Osteocyte (in vitro differentiated cells): ENCODE data around the gene DYRK4. TPM values are rescaled to one million over a fixed set of nuclear protein-coding genes. Genes with fewer than 3 reads are reported as not detected.

Experiments used
- DNase-seq: peaks from one replicate; pipeline ENCODE4 v3.0.0; 2021; ENCODE audit warnings: mixed read lengths; ENCODE audit not compliant: unreplicated experiment; ENCODE audit errors: extremely low spot score
- H3K27ac Mint-ChIP-seq: one replicate; pipeline ENCODE4 v1.8.0; 2021; ENCODE audit warnings: mild to moderate bottlenecking, mixed read lengths; ENCODE audit not compliant: unreplicated experiment
- H3K27me3 Mint-ChIP-seq: one replicate; pipeline ENCODE4 v1.8.0; 2021; ENCODE audit warnings: mixed read lengths; ENCODE audit not compliant: unreplicated experiment
- H3K36me3 Mint-ChIP-seq: one replicate; pipeline ENCODE4 v1.8.0; 2021; ENCODE audit warnings: mixed read lengths; ENCODE audit not compliant: unreplicated experiment
- H3K4me1 Mint-ChIP-seq: one replicate; pipeline ENCODE4 v1.8.0; 2021; ENCODE audit warnings: mixed read lengths; ENCODE audit not compliant: unreplicated experiment
- H3K4me3 Mint-ChIP-seq: one replicate; pipeline ENCODE4 v1.8.0; 2021; ENCODE audit warnings: mild to moderate bottlenecking, moderate library complexity, mixed read lengths; ENCODE audit not compliant: unreplicated experiment
- H3K9me3 Mint-ChIP-seq: one replicate; pipeline ENCODE4 v1.8.0; 2021; ENCODE audit warnings: mixed read lengths; ENCODE audit not compliant: unreplicated experiment
- CTCF ChIP-seq: fragments of 200-600 bp; sonication (generic); IDR thresholded peaks from 2 replicates; pipeline ENCODE4 v1.5.0; 2021; ENCODE audit warnings: antibody characterized with exemption, mild to moderate bottlenecking, moderate library complexity
- total RNA-seq: library from RNA; stranded (reverse); gene quantifications from 2 replicates; pipeline ENCODE4 v1.2.1, GENCODE V29; 2021

The DYRK4 gene
- total RNA-seq, 1 donor from 2014 or later: 35.0 TPM

- no peak for TF ChIP-seq CTCF
- DNase-seq: no peak
- no peaks in the 10 kb centered on the region for H3K9me3 Mint-ChIP-seq
- no peak overlapping the region for H3K27ac Mint-ChIP-seq
- H3K4me3 Mint-ChIP-seq: no peak overlapping the region
- no peaks in the 10 kb centered on the region for H3K4me1 Mint-ChIP-seq
- H3K36me3 Mint-ChIP-seq: peaks cover 1% of the 10 kb centered on the region
- no peaks in the 10 kb centered on the region for H3K27me3 Mint-ChIP-seq
Observed at GRCh38 chr12:4553943-4554342, 8.1 kb upstream of the DYRK4 start.

GRCh38 chr12:4555804-4556203 is 6.2 kb upstream of the DYRK4 start:
- Mint-ChIP-seq H3K4me1 (no peaks in the 10 kb centered on the region), H3K27ac (no peak overlapping the region), H3K27me3 (no peaks in the 10 kb centered on the region), H3K36me3 (peaks cover 1% of the 10 kb centered on the region), H3K9me3 (no peaks in the 10 kb centered on the region), H3K4me3 (no peak overlapping the region)
- no peak for DNase-seq
- no peak for TF ChIP-seq CTCF

GRCh38 chr12:4556735-4557530 is 5.1 kb upstream of the DYRK4 start:
- no peaks in the 10 kb centered on the region for H3K27me3 Mint-ChIP-seq
- H3K4me3 Mint-ChIP-seq: no peak overlapping the region
- peaks cover 4% of the 10 kb centered on the region for H3K4me1 Mint-ChIP-seq
- no peak overlapping the region for H3K27ac Mint-ChIP-seq
- peaks cover 1% of the 10 kb centered on the region for H3K36me3 Mint-ChIP-seq
- no peaks in the 10 kb centered on the region for H3K9me3 Mint-ChIP-seq
- no peak for DNase-seq
- TF ChIP-seq CTCF: no peak

GRCh38 chr12:4557586-4557985 is 4.4 kb upstream of the DYRK4 start:
- DNase-seq: no peak
- peaks cover 11% of the 10 kb centered on the region for H3K4me1 Mint-ChIP-seq
- no peaks in the 10 kb centered on the region for H3K27me3 Mint-ChIP-seq
- H3K36me3 Mint-ChIP-seq: peaks cover 1% of the 10 kb centered on the region
- H3K27ac Mint-ChIP-seq: no peak overlapping the region
- no peak for TF ChIP-seq CTCF
- H3K9me3 Mint-ChIP-seq: no peaks in the 10 kb centered on the region
- H3K4me3 Mint-ChIP-seq: no peak overlapping the region

GRCh38 chr12:4558171-4558570 is 3.8 kb upstream of the DYRK4 start:
- Mint-ChIP-seq H3K4me1 (peaks cover 11% of the 10 kb centered on the region), H3K36me3 (peaks cover 1% of the 10 kb centered on the region), H3K27ac (no peak overlapping the region), H3K27me3 (no peaks in the 10 kb centered on the region), H3K4me3 (no peak overlapping the region), H3K9me3 (no peaks in the 10 kb centered on the region)
- no peak for DNase-seq
- no peak for TF ChIP-seq CTCF
